Measurements from ENCODE around the gene RELN. TPM values are rescaled to one million over a fixed set of nuclear protein-coding genes. Genes with fewer than 3 reads are reported as not detected.

The RELN gene
- total RNA-seq, 4 donors from 2014 or later = 1.2 to 7.1 (median 3.7) TPM

DNA sequence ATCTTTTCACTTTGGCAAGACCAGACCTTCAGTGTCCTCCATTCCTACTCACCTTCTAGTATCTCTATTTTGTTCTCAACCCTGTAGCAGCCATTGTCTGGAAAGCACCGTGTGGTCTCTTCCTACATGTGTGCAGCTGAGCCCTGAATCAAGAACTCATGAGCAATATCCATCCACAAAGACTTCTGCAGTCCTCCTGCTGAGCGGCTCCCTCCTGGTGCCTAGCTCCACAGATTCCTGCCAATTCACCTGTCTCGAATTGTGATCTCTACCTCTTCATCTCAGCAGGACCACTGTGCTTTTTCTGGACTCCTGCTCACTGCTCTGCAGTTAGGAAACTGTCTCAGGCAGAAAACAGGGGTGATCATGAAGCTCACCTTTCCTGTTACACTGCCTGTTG lies 118.8 kb downstream of the RELN start:
- TF ChIP-seq, protein P1, sequence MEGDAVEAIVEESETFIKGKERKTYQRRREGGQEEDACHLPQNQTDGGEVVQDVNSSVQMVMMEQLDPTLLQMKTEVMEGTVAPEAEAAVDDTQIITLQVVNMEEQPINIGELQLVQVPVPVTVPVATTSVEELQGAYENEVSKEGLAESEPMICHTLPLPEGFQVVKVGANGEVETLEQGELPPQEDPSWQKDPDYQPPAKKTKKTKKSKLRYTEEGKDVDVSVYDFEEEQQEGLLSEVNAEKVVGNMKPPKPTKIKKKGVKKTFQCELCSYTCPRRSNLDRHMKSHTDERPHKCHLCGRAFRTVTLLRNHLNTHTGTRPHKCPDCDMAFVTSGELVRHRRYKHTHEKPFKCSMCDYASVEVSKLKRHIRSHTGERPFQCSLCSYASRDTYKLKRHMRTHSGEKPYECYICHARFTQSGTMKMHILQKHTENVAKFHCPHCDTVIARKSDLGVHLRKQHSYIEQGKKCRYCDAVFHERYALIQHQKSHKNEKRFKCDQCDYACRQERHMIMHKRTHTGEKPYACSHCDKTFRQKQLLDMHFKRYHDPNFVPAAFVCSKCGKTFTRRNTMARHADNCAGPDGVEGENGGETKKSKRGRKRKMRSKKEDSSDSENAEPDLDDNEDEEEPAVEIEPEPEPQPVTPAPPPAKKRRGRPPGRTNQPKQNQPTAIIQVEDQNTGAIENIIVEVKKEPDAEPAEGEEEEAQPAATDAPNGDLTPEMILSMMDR (IDR thresholded peaks at IDR 0.05) = no peak
- DNase-seq (ENCODE audit: low spot score) (no peak), ATAC-seq (ENCODE audit: low FRiP score) (no peak)

DNA sequence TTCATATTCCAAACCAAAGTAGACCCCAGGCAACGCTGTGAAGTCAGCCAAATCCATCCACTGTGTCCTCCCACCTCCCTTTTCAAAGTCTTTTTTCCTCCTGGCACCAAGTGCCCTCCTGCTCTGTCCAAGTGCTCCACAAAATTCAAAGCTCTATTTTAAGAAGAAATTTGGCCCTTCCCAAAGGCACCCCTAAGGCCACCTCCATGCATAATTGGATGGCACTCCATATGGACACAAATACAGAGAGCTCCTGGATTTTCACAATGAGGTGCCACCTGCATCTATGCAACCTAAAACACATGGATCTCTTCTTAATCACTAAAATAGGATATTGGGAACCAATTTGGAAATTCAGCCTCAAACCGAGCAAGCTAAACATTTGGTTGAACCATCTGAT lies 121.6 kb downstream of the RELN start:
- ATAC-seq (ENCODE audit: low FRiP score) = no peak
- no peak for DNase-seq (ENCODE audit: low spot score)
- TF ChIP-seq, protein P1 (IDR thresholded peaks at IDR 0.05) = no peak

DNA sequence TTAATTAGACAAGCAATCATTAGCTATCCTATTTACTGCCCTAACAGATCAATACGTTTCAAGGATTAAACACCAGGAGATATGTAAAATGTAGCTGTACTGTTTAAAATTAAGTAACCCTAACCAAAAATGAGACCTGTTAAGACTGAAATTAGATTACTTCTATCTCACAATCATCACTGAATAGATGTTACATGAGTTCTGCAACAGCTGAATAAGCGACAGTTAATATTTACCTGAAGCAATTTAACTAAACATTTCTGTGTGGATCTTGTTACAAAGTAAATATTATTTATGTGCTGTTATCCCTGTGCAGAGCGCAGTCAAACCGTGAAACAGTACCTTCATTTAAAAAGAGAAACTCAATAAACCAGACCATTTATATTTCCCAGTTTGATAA lies 122.5 kb downstream of the RELN start:
- TF ChIP-seq, protein P1 (IDR thresholded peaks at IDR 0.05) = no peak
- ATAC-seq (ENCODE audit: low FRiP score) = no peak
- no peak for DNase-seq (ENCODE audit: low spot score)

- TF ChIP-seq, protein P1 (IDR thresholded peaks at IDR 0.05) = no peak
- DNase-seq (ENCODE audit: low spot score) (no peak), ATAC-seq (ENCODE audit: low FRiP score) (no peak)
These were observed 124.0 kb downstream of the RELN start for GRCh38 chr7:103865442-103865841.

GRCh38 chr7:103862302-103863035 lies 127.0 kb downstream of the RELN start:
- DNase-seq (ENCODE audit: low spot score) = no peak
- TF ChIP-seq, protein P1 (IDR thresholded peaks at IDR 0.05) = no peak
- ATAC-seq (ENCODE audit: low FRiP score) = no peak

- DNase-seq (ENCODE audit: low spot score) (no peak), ATAC-seq (ENCODE audit: low FRiP score) (no peak)
- TF ChIP-seq, protein P1 (IDR thresholded peaks at IDR 0.05) = no peak
These were observed 129.7 kb downstream of the RELN start for GRCh38 chr7:103859709-103860108.

- DNase-seq (ENCODE audit: low spot score) (no peak), ATAC-seq (ENCODE audit: low FRiP score) (no peak)
- TF ChIP-seq, protein P1 (IDR thresholded peaks at IDR 0.05) = no peak
These were observed 132.0 kb downstream of the RELN start for GRCh38 chr7:103857435-103857834.

Data from omental fat pad (tissue), 4 donors.